Transverse colon (tissue), 4 donors: ENCODE measurements around the gene CACNA2D4.

Source experiments
- POLR2A ChIP-seq: fragments of 450-650 bp; IDR thresholded peaks from one replicate; pipeline ENCODE4 v1.6.1; 2016; ENCODE audit warnings: antibody characterized with exemption, mild to moderate bottlenecking, moderate library complexity
- POLR2AphosphoS5 ChIP-seq, 3 donors: sonication (generic); formaldehyde crosslinking; IDR thresholded peaks; one replicate each; pipeline ENCODE4 v1.6.1; 2016; ENCODE audit warnings: antibody characterized with exemption in 3 of 3
- TF ChIP-seq, protein P1 (sequence below), 5 experiments: fragments of 200-600 bp in 3 of 5; fragments of 450-650 bp in 2 of 5; sonication (generic) in 3 of 5; IDR thresholded peaks; 1 replicate in 2 of 5; 2 replicates in 3 of 5; pipeline ENCODE4 v1.5.1; 2016 to 2017; ENCODE audit warnings: antibody characterized with exemption in 5 of 5, inconsistent platforms in 3 of 5, mild to moderate bottlenecking in 2 of 5, moderate library complexity in 1 of 5

DNA sequence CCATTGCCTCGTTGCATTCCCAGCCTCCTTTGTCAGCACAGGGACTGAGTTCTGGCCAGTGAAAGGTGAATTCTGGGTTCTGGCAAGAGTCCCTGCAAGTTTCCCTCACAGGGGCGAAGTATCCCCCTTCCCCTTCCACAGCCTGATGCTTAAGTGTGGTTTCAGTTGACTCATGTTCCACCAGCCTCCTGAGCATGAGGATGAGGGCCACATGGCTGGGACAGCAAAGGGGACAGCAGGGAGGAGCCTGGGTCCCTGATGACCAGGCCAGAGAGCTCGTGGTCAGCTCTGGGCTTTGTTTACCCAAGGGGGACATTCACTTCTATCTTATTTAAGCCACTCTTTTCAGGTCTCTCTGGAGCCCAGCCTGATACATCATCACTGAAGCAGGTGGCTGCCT, 36.5 kb downstream of the CACNA2D4 start:
- TF ChIP-seq POLR2AphosphoS5 (IDR thresholded peaks at IDR 0.05): no peak
- TF ChIP-seq POLR2A: no peak
- TF ChIP-seq, protein P1, sequence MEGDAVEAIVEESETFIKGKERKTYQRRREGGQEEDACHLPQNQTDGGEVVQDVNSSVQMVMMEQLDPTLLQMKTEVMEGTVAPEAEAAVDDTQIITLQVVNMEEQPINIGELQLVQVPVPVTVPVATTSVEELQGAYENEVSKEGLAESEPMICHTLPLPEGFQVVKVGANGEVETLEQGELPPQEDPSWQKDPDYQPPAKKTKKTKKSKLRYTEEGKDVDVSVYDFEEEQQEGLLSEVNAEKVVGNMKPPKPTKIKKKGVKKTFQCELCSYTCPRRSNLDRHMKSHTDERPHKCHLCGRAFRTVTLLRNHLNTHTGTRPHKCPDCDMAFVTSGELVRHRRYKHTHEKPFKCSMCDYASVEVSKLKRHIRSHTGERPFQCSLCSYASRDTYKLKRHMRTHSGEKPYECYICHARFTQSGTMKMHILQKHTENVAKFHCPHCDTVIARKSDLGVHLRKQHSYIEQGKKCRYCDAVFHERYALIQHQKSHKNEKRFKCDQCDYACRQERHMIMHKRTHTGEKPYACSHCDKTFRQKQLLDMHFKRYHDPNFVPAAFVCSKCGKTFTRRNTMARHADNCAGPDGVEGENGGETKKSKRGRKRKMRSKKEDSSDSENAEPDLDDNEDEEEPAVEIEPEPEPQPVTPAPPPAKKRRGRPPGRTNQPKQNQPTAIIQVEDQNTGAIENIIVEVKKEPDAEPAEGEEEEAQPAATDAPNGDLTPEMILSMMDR (IDR thresholded peaks at IDR 0.05): no peak
